HEK293T (cell line): ENCODE results near the gene XPO5.
"Not testable (repeated sequence)": the region's sequence is repeated elsewhere in the genome, so short reads cannot be mapped to it uniquely, and the experiment has no call there.

Source experiments
- CTCF ChIA-PET: fragments of 350-600 bp; formaldehyde crosslinking; extraction: SDS; loops from one replicate; lab custom pipeline; 2021; ENCODE audit warnings: antibody characterized with exemption, inconsistent platforms; lab: Yijun Ruan, JAX
- POLR2A ChIA-PET: fragments of 350-600 bp; formaldehyde crosslinking; extraction: SDS; loops from one replicate; lab custom pipeline; 2020; ENCODE audit warnings: antibody characterized with exemption, inconsistent platforms; lab: Yijun Ruan, JAX
- DNase-seq: peaks from one replicate; pipeline ENCODE4 v3.0.0; 2012; ENCODE audit warnings: mixed read lengths; ENCODE audit errors: extremely low spot score
- ARNT ChIP-seq: fragments of 450-650 bp; IDR thresholded peaks from 2 replicates; pipeline ENCODE4 v1.6.1; 2017; ENCODE audit warnings: mild to moderate bottlenecking
- BHLHE40 ChIP-seq: fragments of 450-650 bp; IDR thresholded peaks from 2 replicates; pipeline ENCODE4 v1.6.1; 2016; ENCODE audit warnings: mild to moderate bottlenecking, moderate library complexity, borderline replicate concordance
- CTBP1 ChIP-seq: fragments of 450-650 bp; IDR thresholded peaks from 2 replicates; pipeline ENCODE4 v1.6.1; 2016; ENCODE audit warnings: borderline replicate concordance
- ELF4 ChIP-seq: fragments of 450-650 bp; IDR thresholded peaks from 2 replicates; pipeline ENCODE4 v1.6.1; 2017; ENCODE audit warnings: antibody characterized with exemption
- FOXA1 ChIP-seq: fragments of 450-650 bp; IDR thresholded peaks from 2 replicates; pipeline ENCODE4 v1.6.1; 2016; ENCODE audit warnings: mild to moderate bottlenecking
- FOXK2 ChIP-seq: fragments of 450-650 bp; IDR thresholded peaks from 2 replicates; pipeline ENCODE4 v1.6.1; 2016; ENCODE audit warnings: mild to moderate bottlenecking
- FOXM1 ChIP-seq: fragments of 450-650 bp; IDR thresholded peaks from 2 replicates; pipeline ENCODE4 v1.6.1; 2017; ENCODE audit warnings: mild to moderate bottlenecking, borderline replicate concordance
- HDGF ChIP-seq: fragments of 450-650 bp; IDR thresholded peaks from 2 replicates; pipeline ENCODE4 v1.6.1; 2017; ENCODE audit warnings: antibody characterized with exemption, borderline replicate concordance
- L3MBTL2 ChIP-seq: fragments of 450-650 bp; conservative IDR thresholded peaks from 2 replicates; pipeline ENCODE4 v1.6.1; 2016; ENCODE audit warnings: mild to moderate bottlenecking
- LEF1 ChIP-seq: fragments of 450-650 bp; IDR thresholded peaks from 2 replicates; pipeline ENCODE4 v1.6.1; 2017; ENCODE audit warnings: mild to moderate bottlenecking, borderline replicate concordance
- NFRKB ChIP-seq: fragments of 450-650 bp; IDR thresholded peaks from 2 replicates; pipeline ENCODE4 v1.6.1; 2016; ENCODE audit warnings: mild to moderate bottlenecking, moderate library complexity
- PKNOX1 ChIP-seq: fragments of 450-650 bp; IDR thresholded peaks from 2 replicates; pipeline ENCODE4 v1.6.1; 2016
- SP1 ChIP-seq: fragments of 450-650 bp; IDR thresholded peaks from 2 replicates; pipeline ENCODE4 v1.6.1; 2017
- SUZ12 ChIP-seq: fragments of 450-650 bp; IDR thresholded peaks from 2 replicates; pipeline ENCODE4 v1.6.1; 2016; ENCODE audit warnings: mild to moderate bottlenecking
- TARDBP ChIP-seq: fragments of 450-650 bp; IDR thresholded peaks from 2 replicates; pipeline ENCODE4 v1.6.1; 2016
- ZNF384 ChIP-seq: fragments of 450-650 bp; IDR thresholded peaks from 2 replicates; pipeline ENCODE4 v1.6.1; 2016

XPO5 gene

DNA sequence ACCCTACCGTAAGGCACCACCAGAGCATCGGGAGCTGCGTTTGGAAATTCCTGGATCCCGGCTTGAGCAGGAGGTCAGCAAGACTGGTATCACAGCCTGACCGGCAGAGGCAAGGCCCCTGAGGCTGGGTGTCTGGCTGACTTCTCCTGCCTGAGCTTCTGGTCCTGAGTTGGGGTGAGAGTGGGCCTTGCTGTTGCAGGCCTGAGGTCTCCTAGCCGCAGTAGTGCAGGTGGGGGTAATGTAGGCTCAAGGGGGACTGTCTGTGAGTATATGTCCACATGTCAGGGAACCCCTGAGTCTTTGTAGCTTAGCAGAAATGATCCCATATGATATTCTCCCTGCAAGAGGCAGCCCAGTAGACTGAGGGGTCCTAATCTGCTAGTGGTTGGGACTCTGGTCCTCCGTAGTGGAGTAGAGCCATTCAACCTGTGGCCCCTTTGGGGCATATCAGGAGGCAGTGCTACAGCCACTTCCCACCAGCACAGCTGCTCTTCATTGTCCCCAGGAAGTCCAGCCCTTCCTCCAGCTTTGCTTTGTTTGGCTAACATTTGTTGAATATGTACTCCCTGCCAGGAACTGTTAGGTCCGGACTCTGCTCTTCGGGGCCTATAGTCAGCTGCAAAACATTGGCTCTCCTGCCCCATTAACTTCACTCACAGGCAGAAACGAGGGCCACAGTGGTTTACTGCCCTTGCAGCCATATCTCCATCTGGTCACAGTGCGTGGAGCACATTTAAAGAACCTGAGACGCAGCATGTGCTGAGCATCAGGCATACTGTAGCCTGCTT lies 76.6 kb downstream of the XPO5 start:
- TF ChIP-seq NFRKB (no peak), CTBP1 (no peak), FOXA1 (no peak)
- no peak for DNase-seq
- ChIA-PET CTCF (interaction anchor here (1.5 kb wide), 1 partner anchor 45 kb away, joined by 3 read pairs; no protein-coding TSS in a partner anchor), POLR2A (no interaction called here)

DNA sequence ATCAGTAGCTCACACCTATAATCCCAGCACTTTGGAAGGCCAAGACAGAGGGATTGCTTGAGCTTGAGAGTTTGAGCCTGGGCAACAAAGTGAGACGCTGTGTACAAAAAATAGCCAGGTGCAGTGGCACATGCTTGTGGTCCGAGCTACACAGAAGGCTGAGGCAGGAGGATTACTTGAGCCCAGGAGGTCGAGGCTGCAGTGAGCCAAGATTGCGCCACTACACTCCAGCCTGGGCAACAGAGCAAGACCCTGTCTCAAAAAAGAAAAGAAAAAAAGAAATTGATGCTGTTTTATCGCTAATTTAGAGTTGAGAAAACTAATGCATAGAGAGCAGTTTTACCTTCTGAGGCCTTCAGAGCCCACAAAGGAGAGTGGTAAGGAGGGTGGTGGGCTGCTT lies 77.5 kb downstream of the XPO5 start:
- CTCF ChIA-PET = interaction anchor here (0.6 to 1.5 kb wide), 2 partner anchors 44 to 703 kb away, joined by 3 read pairs; no protein-coding TSS in a partner anchor
- not testable (repeated sequence) for DNase-seq
- POLR2A ChIA-PET = interaction anchor here (0.9 kb wide), 1 partner anchor 21 kb away, joined by 3 read pairs; no protein-coding TSS in a partner anchor

DNA sequence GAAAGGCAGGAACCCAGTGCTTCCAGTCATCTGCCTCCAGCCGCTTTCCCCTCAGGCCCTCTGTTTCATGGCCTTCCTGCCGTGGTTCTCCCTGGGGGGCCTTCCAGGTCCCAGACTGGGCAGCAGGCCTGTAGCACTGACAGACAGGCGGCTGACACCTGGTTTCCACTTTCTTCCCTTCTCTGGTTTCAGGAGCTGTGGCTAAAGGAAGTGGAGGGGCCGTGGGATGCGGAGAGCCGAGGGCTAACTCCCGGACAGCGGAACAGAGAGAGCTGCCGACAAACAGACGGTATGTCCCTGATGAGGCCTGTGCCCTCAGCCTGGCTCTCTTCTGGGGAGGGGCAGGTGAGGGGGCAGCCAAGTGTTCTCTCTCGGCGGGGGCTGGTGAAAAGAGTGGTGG lies 78.1 kb downstream of the XPO5 start:
- no peak for DNase-seq
- ChIA-PET POLR2A (interaction anchor here (0.9 kb wide), 1 partner anchor 20 kb away, joined by 3 read pairs; no protein-coding TSS in a partner anchor), CTCF (interaction anchor here (0.6 to 3.5 kb wide), 2 partner anchors 9 to 703 kb away, joined by 3 to 17 read pairs; no protein-coding TSS in a partner anchor)
- no peak for TF ChIP-seq LEF1
- TF ChIP-seq ARNT = no peak
- TF ChIP-seq ZNF384 = no peak
- no peak for TF ChIP-seq SUZ12
- no peak for TF ChIP-seq CTBP1
- TF ChIP-seq SP1 = no peak
- no peak for TF ChIP-seq BHLHE40
- no peak for TF ChIP-seq FOXM1
- no peak for TF ChIP-seq HDGF
- TF ChIP-seq TARDBP = no peak
- TF ChIP-seq PKNOX1 = no peak

GRCh38 chr6:43497129-43497396 lies 78.8 kb downstream of the XPO5 start:
- TF ChIP-seq L3MBTL2 (no peak), SP1 (no peak), NFRKB (no peak)
- POLR2A ChIA-PET = interaction anchor here (1.7 kb wide), 1 partner anchor 19 kb away, joined by 8 read pairs; the partner anchor contains the start of gene TJAP1
- no peak for DNase-seq
- CTCF ChIA-PET = interaction anchor here (1.0 to 3.5 kb wide), 4 partner anchors 9 to 48 kb away, joined by 3 to 17 read pairs (median 7); partner anchors contain the start of gene DLK2

- ChIA-PET POLR2A (interaction anchor here (1.7 kb wide), 1 partner anchor 19 kb away, joined by 8 read pairs; the partner anchor contains the start of gene TJAP1), CTCF (interaction anchor here (0.7 to 3.5 kb wide), 6 partner anchors 10 to 47 kb away, joined by 3 to 17 read pairs (median 4); partner anchors contain the start of gene DLK2)
- peak; percentile 58 for DNase-seq
- TF ChIP-seq ARNT = no peak
- no peak for TF ChIP-seq NFRKB
- no peak for TF ChIP-seq SP1
- no peak for TF ChIP-seq ELF4
- no peak for TF ChIP-seq ZNF384
- TF ChIP-seq HDGF = no peak
- TF ChIP-seq L3MBTL2 = no peak
- TF ChIP-seq PKNOX1 = no peak
- no peak for TF ChIP-seq FOXK2
- TF ChIP-seq FOXM1 = no peak
- no peak for TF ChIP-seq CTBP1
These were observed 79.3 kb downstream of the XPO5 start for GRCh38 chr6:43496370-43497128.

DNA sequence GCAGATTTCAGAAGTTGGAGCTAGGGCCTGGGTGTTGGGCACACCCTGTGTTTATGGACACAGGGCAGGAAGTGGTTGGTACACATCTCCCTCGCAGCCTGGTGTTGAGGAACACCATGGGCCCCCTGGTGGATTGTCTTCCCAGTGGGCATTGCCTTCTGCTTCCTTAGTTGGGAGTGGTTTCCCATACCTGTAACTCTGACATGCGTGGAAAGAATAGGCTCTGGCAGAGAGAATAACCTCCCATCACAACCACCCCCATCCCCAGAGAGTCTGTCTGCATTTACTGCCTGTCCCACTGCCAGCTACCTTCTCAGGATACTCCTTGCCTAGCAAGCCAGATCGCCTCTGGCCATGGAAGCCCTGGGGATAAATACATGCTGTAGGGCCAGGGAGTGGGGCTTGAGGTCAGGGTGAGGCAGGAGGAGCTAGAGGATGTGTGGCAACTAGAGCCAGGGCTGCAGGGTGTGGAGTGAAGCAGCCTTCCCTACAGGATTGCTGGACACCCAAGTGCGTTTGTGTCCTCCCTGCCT lies 80.4 kb downstream of the XPO5 start:
- ChIA-PET CTCF (interaction anchor here (1.0 to 3.5 kb wide), 4 partner anchors 9 to 134 kb away, joined by 3 to 17 read pairs (median 6); no protein-coding TSS in a partner anchor), POLR2A (interaction anchor here (1.1 to 1.7 kb wide), 2 partner anchors 18 to 68 kb away, joined by 3 to 8 read pairs; partner anchors contain the start of genes ABCC10 and TJAP1)
- no peak for DNase-seq
- TF ChIP-seq ARNT = no peak
- TF ChIP-seq PKNOX1 = no peak
- TF ChIP-seq FOXA1 = no peak
